NCI-H2171 (cell line): Measurements from ENCODE around the gene HGFAC.

Experiments
- DNase-seq: peaks from one replicate; lab custom pipeline; 2025; lab: John Stamatoyannopoulos, UW

HGFAC gene

GRCh38 chr4:3426465-3427133, 15.2 kb upstream of the HGFAC start:
- no peak for DNase-seq

GRCh38 chr4:3427134-3427476, 14.7 kb upstream of the HGFAC start:
- no peak for DNase-seq

- no peak for DNase-seq
These were observed 13.9 kb upstream of the HGFAC start for GRCh38 chr4:3427706-3428446.

GRCh38 chr4:3429651-3430050, 12.1 kb upstream of the HGFAC start:
- no peak for DNase-seq

- DNase-seq, result no peak
These were observed 11.2 kb upstream of the HGFAC start for GRCh38 chr4:3430524-3430923.

GRCh38 chr4:3431446-3431993, 10.2 kb upstream of the HGFAC start:
- DNase-seq, result no peak

GRCh38 chr4:3432381-3432790, 9.4 kb upstream of the HGFAC start:
- no peak for DNase-seq

GRCh38 chr4:3433138-3433869, 8.5 kb upstream of the HGFAC start:
- no peak for DNase-seq

GRCh38 chr4:3434881-3435685, 6.7 kb upstream of the HGFAC start:
- DNase-seq, result no peak

- DNase-seq, result no peak
These were observed 6.1 kb upstream of the HGFAC start for GRCh38 chr4:3435686-3435956.

- DNase-seq, result no peak
These were observed 5.5 kb upstream of the HGFAC start for GRCh38 chr4:3436048-3436797.

GRCh38 chr4:3436798-3437581, 4.8 kb upstream of the HGFAC start:
- DNase-seq, result no peak

GRCh38 chr4:3437582-3437936, 4.2 kb upstream of the HGFAC start:
- no peak for DNase-seq

- DNase-seq, result no peak
These were observed 3.5 kb upstream of the HGFAC start for GRCh38 chr4:3437998-3438846.

- DNase-seq, result no peak
These were observed 3.0 kb upstream of the HGFAC start for GRCh38 chr4:3438847-3439180.

GRCh38 chr4:3439391-3439790, 2.4 kb upstream of the HGFAC start:
- no peak for DNase-seq

GRCh38 chr4:3440011-3440410, 1.8 kb upstream of the HGFAC start:
- DNase-seq, result no peak

- no peak for DNase-seq
These were observed 728 bp upstream of the HGFAC start for GRCh38 chr4:3440979-3441500.

GRCh38 chr4:3442460-3442958, 741 bp downstream of the HGFAC start:
- no peak for DNase-seq
